GM18867 (cell line): ENCODE measurements around the gene TMEM169.
"Not testable (repeated sequence)": the region's sequence is repeated elsewhere in the genome, so short reads cannot be mapped to it uniquely, and the experiment has no call there.

Experiments used
- ATAC-seq: cut with Tn5 transposase; IDR thresholded peaks from one replicate; pipeline ENCODE4 v1.9.1; 2021; ENCODE audit warnings: mild to moderate bottlenecking, moderate library complexity; ENCODE audit not compliant: unreplicated experiment

TMEM169 gene

DNA sequence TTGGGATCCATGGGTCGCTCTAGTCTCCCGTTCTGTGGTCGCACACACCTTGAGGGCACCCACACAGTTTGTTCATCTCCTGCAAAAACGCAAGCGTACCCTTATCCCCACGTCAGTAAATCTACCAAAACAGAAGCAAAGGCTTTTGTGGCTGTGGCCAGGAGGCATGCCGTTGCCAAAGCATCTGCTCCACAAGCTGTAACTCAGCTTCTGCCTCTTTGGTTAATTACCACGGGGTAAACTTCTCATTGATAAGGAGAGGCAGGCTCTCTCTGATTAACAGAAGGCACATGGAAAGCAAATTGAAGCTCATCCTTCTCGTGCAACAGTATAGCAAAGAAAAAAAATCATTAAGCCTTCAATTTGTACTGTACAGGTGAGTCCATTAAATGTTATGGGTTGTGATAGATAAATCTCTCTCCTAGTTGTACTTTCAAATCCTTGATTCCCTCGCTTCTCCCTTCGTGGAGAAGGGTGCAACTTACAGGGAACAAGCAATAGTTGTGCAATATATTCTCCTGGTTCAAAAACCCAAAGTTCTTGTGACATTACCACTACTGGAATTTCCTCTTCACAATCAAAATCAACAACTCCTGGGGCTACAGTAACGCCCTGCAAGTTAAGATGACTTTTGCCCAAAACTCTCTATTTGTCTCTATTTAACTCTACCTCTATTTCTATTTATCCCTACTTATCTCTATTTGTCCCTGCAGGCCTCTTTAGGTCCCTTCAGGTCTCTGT is 10.4 kb upstream of the TMEM169 start:
- ATAC-seq: no peak

DNA sequence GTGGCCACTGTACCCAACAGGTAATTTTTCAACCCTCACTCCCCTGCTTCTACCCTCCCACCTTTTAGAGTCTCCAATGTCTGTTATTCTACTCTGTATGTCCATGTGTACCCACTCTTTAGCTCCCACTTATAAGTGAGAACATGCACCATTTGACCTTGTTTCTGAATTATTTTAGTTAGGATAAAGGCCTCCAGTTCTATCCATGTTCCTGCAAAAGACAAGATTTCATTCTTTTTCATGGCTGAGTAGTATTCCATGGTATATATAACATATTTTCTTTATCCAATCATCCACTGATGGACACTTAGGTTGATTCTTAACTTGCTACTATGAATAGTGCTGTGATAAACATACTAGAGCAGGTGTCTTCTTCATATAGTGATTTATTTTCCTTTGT is 9.2 kb upstream of the TMEM169 start:
- no peak for ATAC-seq

DNA sequence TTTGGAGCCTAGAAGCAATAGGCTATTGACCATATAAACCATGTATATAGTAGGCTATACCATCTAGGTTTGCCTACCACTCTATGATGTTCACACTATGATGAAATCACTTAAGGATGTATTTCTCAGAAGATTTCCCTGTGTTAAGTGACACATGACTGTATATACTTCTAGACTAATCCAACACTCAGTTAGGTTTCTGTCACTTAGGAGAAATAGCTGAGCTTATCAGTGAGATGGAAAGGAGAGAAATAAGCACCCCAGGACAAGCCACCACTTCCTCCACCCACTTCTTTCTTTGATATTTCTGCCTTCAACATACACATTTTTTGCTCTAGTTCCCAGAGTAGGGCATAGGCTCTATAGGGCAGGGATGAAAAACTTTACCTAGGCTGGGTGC is 7.9 kb upstream of the TMEM169 start:
- no peak for ATAC-seq

DNA sequence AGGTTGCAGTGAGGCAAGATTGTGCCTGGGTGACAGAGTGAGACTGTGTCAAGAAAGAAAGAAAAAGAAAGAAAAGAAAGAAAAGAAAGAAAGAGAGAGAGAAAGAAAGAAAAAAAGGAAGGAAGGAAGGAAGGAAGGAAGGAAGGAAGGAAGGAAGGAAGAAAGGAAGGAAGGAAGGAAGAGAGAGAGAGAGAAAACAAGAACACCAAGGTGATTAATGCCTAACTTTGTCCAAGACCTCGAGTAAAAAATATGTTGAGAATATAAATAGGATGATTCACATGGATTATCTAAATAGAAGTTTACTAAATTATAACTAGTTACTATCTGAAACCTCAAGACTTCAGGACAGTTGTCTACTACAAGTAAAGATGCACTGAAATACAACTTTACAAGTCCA is 7.3 kb upstream of the TMEM169 start:
- ATAC-seq: no peak

DNA sequence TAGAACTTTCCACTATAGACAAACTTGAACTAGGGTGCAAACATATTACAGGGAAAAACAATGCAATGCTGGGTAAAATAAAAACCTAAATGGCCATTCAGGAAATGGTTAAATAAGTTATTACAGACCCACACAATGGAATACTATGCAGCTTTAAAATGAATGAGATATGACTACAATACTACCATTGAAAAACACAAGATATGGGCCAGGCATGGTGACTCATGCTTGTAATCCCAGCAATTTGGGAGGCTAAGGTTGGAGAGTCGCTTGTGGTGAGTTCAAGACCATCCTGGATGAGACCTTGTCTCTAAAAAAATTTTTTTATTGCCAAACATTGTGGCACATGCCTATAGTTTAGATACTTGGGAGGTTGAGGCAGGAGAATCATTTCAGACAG is 6.9 kb upstream of the TMEM169 start:
- ATAC-seq: no peak

DNA sequence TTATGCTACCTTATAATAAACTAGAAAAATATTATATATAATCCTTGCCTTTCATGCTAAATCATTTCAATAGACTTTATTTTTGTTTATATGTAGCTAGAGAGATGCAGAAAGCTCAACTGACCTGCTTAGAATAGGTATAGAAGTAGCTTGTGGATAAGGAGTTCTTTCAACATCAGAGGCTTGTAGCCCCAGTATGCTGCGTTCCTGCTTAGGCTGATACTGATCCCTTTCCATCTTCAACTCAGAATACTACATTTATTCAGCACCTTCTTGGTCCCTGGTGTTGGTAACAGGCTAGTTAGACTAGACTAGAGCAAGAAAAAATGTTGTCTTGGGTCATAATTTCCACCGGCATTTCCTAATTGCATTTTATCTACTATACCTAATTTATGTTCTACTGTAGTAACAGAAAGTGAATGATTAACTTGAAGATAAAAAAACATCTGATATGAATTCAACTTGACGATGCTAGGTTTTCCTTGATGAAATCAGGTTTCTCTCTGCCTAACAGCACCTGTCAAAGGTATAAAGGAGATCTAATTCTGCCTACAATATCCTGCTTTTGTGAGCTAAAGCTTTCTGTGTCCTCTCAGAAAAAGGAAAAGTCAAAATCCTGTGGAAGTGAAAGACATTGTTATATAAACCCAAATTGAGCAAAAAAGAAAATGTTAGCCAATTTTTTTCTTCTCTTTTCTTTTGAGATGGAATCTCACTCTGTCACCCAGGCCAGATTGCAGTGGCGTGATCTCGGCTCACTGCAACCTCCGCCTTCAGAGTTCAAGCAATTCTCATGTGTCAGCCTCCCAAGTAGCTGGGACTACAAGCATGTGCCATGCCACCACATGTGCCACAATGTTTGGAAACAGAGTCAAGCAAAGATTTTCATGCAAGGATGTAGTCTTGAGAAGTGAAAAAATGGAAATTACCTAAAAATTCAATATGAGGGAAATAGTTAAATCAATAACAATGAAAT is 5.9 kb upstream of the TMEM169 start:
- ATAC-seq: no peak

DNA sequence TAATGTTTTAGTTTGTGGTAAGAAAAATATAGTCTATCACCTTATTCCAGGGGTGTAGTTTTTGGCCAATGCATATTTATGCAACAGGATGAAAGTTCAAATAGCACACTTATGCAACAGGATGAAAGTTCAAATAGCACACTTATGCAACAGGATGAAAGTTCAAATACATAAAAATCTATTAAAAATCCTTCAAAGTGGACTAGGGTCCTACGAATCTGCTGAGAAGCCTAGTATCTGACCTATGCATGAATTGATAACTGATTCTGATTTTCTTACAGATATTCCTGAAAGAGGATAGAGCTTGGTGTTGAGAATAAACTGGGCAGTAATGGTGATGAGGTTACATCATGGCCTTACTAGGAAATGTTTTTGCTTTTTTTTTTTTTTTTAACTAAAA is 2.9 kb upstream of the TMEM169 start:
- no peak for ATAC-seq

DNA sequence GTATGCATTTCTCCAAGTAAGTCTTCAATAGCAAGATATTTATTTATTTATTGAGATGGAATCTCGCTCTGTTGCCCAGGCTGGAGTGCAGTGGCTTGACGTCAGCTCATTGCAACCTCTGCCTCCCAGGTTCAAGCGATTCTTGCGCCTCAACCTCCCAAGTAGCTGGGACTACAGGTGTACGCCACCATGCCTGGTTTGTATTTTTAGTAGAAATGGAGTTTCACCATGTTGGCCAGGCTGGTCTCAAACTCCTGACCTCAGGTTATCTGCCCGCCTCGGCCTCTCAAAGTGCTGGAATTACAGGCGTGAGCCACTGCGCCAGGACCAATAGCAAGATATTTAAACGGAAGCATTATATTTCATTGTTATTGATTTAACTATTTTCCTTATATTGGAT is 1.7 kb upstream of the TMEM169 start:
- not testable (repeated sequence) for ATAC-seq

DNA sequence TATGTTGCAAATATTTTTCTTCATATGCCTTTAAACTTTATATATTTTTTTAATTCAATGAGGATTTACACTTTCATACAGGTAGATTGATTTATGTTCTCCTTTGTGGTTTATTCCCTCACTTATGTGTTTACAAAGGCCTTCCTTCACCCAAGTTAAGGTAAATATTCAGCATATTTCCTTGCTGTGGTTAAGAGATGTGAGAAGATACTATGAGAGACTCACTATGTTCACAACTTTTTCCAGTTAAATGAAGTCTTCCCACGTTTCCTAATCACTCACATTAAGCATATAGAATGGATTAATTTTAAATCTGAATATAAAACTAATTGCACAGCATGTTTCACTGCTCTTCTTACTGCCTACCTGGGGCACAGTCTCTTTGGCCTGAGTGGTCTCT is 707 bp upstream of the TMEM169 start:
- ATAC-seq: no peak

DNA sequence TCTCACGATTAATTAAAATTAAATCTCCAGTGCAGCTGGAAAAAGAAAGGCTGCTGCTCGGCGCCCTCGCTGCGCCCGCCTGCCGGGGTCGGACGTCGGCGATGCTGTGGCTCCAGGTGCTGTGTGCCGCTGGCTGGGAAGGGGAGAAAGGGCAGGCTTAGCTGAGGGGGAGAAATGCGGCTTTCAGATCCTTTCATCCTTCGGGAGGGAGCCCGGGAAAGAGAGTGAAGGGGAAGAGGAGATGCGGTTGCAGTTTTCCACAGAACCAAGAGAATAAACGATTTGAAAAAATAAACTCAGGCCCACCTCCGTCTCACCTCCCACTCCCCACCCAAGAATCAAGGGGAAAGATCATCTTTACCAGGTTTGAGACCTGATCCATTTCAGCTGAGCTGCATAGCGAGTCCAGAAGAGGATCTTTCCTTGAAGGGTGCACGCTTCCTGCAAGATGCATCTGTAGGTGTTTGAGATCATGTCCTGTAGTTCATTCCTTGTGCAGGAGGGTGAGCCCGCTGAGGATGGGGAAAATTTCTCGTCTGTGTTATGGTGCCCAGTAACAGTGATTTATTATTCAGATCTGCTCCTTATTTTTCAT is 495 bp downstream of the TMEM169 start:
- ATAC-seq: peak; percentile 14

DNA sequence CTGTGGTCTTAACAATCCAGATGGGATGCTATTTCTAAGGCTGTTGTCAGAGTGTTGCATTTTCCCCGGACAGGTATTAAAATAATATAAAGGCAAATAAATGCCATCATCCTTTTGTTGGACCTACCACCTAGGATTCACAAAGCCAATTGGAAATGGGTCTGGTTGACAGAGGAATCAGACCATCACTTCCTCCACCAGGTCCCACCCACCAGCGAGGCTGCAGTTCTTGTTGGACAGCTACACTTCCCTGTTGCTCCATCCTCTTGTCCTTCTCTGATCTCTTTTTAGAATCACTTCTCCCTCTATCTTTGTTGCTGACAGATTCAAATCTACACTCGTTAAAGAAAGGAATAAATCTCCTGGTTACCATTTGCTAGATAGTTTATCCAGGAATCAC is 1.1 kb downstream of the TMEM169 start:
- ATAC-seq: no peak

DNA sequence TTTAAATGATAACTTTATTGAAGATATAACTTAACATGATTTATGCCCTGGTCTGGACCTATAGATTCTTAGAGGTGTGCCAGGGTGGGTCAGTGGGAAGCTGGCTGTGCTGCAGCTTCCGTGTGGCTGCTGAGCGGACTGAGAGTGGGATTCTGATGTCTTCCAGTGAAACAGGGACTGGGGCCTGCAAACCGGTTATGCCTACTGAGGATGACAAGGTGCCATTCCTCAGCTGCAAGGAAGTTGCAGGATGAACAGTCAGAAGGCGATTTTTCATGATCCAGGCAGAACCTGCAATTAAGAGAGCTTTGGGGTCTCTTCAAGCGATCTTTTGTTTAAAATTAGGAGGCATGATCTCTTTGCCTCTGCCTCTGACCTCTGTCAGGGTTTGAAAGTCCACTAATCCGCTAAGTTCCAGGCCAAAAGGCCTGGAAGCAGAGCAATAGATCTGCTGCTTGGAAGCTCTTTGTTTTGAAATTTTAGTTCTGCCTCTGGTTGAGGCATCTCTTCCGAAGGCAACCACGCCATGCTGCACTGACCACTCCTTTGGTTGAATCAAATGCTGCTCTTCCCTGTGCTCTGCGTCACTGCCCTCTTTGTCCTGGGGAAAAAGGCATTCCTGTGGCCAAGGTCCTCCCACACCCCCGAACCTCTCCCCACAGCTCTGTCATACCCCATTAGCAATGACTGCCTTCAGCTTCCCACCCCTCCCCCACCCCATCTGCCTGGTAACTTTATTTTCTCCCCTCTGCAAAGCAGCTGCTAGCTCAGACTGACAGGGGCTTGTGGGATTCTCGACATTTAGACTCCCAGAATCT is 2.0 kb downstream of the TMEM169 start:
- ATAC-seq: no peak

DNA sequence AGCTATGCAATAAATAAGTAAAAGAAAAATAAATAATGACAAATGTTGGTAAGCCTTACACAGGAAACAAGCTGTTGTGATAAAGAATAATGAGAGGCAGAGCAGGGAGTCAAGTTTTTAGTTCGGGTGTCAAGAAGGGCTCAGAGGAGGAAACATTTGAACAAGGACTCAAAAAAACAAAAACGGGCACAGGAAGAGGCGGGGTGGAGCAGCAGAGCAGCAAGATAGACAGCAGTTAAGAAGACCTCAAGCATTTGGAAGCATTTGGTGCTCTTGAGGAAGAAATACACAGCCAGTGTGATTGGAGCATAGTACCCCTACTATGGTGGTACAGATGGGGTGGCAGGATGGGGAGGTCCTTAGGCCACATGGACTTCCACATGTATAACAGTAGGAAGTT is 2.8 kb downstream of the TMEM169 start:
- ATAC-seq: no peak

DNA sequence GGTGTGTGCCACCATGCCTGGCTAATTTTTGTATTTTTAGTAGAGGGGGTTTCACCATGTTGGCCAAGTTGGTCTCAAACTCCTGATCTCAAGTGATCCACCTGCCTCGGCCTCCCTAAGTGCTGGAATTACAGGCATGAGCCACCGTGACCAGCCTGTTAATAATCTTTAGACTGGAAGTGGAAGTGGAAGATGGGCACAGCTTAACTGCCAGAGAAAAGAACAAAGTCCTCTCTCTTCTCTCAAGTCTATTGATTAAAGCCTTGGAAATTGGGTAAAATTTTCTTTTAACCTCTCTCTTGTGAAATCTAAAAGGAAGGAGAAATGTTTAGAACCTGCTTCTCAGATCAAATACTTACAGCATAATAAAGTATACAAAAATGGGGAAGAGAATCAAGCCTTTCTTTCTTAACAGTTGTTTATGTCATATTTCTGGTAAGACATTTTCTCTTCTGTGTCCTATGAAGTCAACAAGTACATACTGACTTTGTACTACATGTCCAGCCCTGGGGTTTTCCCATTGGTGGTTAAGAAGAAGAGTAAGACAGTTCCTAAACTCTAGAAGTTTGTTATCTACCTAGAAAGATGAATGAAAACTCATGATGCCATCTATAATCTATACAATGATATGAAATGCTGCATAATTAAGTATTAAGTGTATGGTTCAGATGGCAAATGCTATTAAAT is 4.6 kb downstream of the TMEM169 start:
- no peak for ATAC-seq

DNA sequence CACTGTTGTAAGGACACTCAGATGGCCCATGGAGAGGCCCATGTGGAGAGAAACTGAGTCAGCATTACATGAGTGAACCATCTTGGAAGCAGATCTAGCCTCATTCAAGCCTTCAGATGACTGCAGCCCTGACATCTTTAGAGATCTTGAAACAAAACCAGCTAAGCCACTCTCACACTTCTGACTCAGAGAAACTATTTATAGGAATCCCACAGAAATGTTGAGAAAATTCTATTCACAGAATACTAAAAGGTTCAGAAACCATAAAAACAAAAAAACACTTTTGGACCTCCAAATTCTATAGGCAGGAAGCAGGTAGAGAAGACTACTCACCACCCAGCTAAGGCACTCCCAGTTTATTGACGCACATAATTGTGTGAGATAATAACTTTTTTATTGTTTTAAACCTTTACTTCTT is 8.7 kb downstream of the TMEM169 start:
- peak; percentile 71 for ATAC-seq

DNA sequence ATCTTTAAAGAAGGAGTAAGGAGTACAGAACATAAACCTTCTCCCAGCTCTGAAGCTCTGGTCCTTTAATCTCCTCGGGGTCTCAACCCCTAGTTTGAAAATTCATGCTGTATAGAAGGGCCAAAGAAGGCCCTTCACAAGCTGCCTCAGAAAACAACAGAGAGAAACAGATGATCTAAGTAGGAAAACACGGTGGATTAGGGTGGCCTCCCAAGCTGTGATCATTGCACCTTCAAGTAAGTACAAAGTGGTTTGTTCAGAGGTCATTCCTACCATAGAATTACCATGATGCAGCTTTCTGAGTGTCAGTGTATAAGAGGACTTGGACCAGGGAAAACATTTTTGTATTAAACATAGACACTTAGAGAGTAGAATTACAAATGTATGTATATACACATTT is 10.9 kb downstream of the TMEM169 start:
- ATAC-seq: no peak

DNA sequence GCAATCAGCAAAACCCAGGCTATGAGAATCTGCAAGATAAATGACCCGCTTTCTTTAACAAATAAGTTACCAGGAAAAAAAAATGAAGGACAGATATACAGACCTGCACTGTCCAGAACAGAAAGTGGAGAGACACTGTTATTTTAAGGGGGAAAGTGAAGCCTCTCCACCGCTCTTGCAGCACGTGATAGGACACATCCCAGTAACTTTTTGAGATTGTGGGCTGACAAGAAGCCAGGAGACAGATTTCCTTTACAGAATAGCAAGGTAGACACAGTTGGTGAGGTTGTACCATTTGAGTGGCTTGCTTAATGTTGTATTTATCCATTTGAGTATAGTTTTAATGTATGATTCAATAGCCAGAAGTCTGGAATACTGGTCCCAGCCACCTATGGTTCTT is 13.0 kb downstream of the TMEM169 start:
- ATAC-seq: no peak

DNA sequence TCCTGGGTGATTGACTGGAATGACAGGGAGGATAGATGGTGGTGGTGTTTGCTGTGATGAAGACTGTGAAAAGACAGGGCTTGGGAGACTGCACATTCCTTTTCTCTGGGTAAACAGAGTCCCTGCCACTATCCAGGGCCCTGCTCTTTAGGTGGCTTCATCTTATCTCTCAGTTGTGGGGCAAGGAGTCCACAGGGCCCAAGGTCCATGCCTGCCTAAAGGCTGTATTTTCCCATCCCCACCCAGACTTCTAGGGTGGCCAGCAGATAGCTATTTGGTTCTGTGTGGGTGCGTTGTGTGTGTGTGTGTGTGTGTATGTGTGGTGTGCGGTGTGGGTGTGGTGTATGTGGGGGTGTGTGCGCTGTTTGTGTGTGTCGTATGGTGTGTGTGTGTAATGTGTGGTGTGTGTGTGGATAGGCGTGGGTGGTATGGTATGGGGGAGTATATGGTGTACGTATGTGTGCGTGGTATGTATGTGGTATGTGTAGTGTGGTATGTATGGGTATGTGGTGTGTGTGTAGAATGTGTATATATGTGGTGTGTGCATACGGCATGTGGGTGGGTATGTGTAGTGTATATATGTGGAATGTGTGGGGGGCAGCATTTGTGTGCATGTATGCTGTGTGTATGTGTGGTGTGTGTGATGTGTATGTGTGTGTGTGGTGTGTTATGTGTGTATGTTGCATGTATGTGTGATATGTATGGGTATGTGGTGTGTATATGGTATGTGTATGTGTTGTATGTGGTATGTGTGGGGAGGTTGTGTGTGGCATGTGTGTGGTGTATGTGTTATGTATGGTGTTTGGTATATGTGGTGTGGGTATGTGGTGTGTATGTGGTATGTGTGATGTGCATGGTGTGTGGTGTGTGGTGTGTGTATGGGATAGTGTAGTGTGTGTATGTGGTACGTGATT is 17.0 kb downstream of the TMEM169 start:
- ATAC-seq: no peak

DNA sequence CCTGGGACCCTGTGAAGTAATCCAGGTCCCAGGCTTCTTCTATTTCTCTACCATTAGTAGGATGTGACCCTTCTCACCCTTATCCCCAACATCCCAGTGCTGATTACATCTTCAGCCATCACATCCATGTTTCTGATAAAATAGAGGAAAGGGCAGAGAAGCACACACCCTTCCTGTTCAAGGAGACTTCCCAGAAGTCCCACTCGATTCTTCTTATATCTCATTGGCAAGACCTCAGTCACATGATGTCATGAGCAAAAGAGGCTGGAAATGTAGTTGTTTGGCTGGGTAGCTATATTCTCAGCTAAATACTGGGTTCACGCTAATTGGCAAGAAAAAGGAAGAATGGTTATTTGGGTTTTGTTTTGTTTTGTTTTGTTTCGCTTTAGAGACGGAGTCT is 19.4 kb downstream of the TMEM169 start:
- ATAC-seq: no peak
